Measurements from ENCODE around the gene NUP153. TPM values are rescaled to one million over a fixed set of nuclear protein-coding genes. Genes with fewer than 3 reads are reported as not detected.

The NUP153 gene
- total RNA-seq, 4 donors from 2014 or later: 30.0 to 33.5 (median 33.0) TPM

GRCh38 chr6:17716221-17716620, 9.5 kb upstream of the NUP153 start:
- H3K27me3 ChIP-seq: no peaks in the 10 kb centered on the region
- WGBS, 2 donors: 43 to 44% methylated on average over 2 of the region's 2 CpGs
- H3K36me3 ChIP-seq: no peaks in the 10 kb centered on the region
- no peak for DNase-seq (ENCODE audit: low spot score in 2 of 2)
- no peaks in the 10 kb centered on the region for H3K4me1 ChIP-seq
- H3K9me3 ChIP-seq: no peaks in the 10 kb centered on the region
- TF ChIP-seq EP300 (IDR thresholded peaks at IDR 0.05): no peak
- no peak for TF ChIP-seq POLR2A (IDR thresholded peaks at IDR 0.05)
- no peak for TF ChIP-seq CTCF (IDR thresholded peaks at IDR 0.05)
- H3K27ac ChIP-seq: no peak overlapping the region
- H3K4me3 ChIP-seq: no peak overlapping the region

GRCh38 chr6:17714879-17715851, 8.4 kb upstream of the NUP153 start:
- WGBS, 2 donors: 64 to 66% methylated on average over 10 of the region's 10 CpGs
- H3K4me3 ChIP-seq: no peak overlapping the region
- DNase-seq (ENCODE audit: low spot score in 2 of 2): no peak
- H3K27me3 ChIP-seq: no peaks in the 10 kb centered on the region
- no peaks in the 10 kb centered on the region for H3K36me3 ChIP-seq
- H3K9me3 ChIP-seq: no peaks in the 10 kb centered on the region
- no peak for TF ChIP-seq CTCF (IDR thresholded peaks at IDR 0.05)
- no peak for TF ChIP-seq POLR2A (IDR thresholded peaks at IDR 0.05)
- TF ChIP-seq EP300 (IDR thresholded peaks at IDR 0.05): no peak
- peak overlapping the region in 1 of 4 donors; percentile 60 for H3K27ac ChIP-seq
- no peaks in the 10 kb centered on the region for H3K4me1 ChIP-seq

- no peaks in the 10 kb centered on the region for H3K27me3 ChIP-seq
- H3K4me3 ChIP-seq: no peak overlapping the region
- H3K4me1 ChIP-seq: no peaks in the 10 kb centered on the region
- no peak for TF ChIP-seq EP300 (IDR thresholded peaks at IDR 0.05)
- TF ChIP-seq CTCF (IDR thresholded peaks at IDR 0.05): no peak
- no peak for TF ChIP-seq POLR2A (IDR thresholded peaks at IDR 0.05)
- H3K27ac ChIP-seq: no peak overlapping the region
- DNase-seq (ENCODE audit: low spot score in 2 of 2): no peak
- no peaks in the 10 kb centered on the region for H3K36me3 ChIP-seq
- H3K9me3 ChIP-seq: no peaks in the 10 kb centered on the region
Measured at GRCh38 chr6:17714177-17714576, 7.5 kb upstream of the NUP153 start.

GRCh38 chr6:17712576-17712975, 5.9 kb upstream of the NUP153 start:
- H3K36me3 ChIP-seq: no peaks in the 10 kb centered on the region
- 36 to 39% methylated on average over 1 of the region's 1 CpG for WGBS, 2 donors
- no peak for DNase-seq (ENCODE audit: low spot score in 2 of 2)
- H3K4me3 ChIP-seq: no peak overlapping the region
- H3K27me3 ChIP-seq: no peaks in the 10 kb centered on the region
- no peaks in the 10 kb centered on the region for H3K9me3 ChIP-seq
- H3K4me1 ChIP-seq: peaks cover 0 to under 1% (median 0%) of the 10 kb centered on the region in 4 donors
- TF ChIP-seq EP300 (IDR thresholded peaks at IDR 0.05) (no peak), POLR2A (IDR thresholded peaks at IDR 0.05) (no peak)
- no peak overlapping the region for H3K27ac ChIP-seq

- 72 to 82% methylated on average over 3 of the region's 3 CpGs for whole genome bisulfite sequencing, 2 donors
- H3K27ac ChIP-seq: no peak overlapping the region
- H3K9me3 ChIP-seq: no peaks in the 10 kb centered on the region
- no peaks in the 10 kb centered on the region for H3K36me3 ChIP-seq
- DNase-seq (ENCODE audit: low spot score in 2 of 2): no peak
- peaks cover 0 to 5% (median 0%) of the 10 kb centered on the region in 4 donors for H3K4me1 ChIP-seq
- no peak for TF ChIP-seq EP300 (IDR thresholded peaks at IDR 0.05)
- TF ChIP-seq CTCF (IDR thresholded peaks at IDR 0.05): no peak
- no peak overlapping the region for H3K4me3 ChIP-seq
- no peaks in the 10 kb centered on the region for H3K27me3 ChIP-seq
Measured at GRCh38 chr6:17710331-17710730, 3.6 kb upstream of the NUP153 start.

Measured in tibial nerve (tissue), 4 donors.